OCI-LY1 (cell line): ENCODE results near the gene FBN2.

ENCODE experiments used
- H2AFZ ChIP-seq: fragments of 200-600 bp; sonication (generic), shearing (Covaris generic); 2 replicates; pipeline ENCODE4 v1.6.0; 2014; ENCODE audit warnings: antibody characterized with exemption, mild to moderate bottlenecking, low read length
- H3F3A ChIP-seq: fragments of 200-600 bp; sonication (generic), shearing (Covaris generic); 2 replicates; pipeline ENCODE4 v1.6.0; 2014; ENCODE audit warnings: mild to moderate bottlenecking, antibody characterized with exemption, low read length, moderate library complexity; ENCODE audit not compliant: insufficient read depth
- H3K27ac ChIP-seq: fragments of 200-600 bp; sonication (generic); 2 replicates; pipeline ENCODE4 v1.5.1; 2014; ENCODE audit warnings: low read length, mixed run types, mild to moderate bottlenecking, low read depth; ENCODE audit not compliant: poor library complexity, severe bottlenecking
- H3K27me3 ChIP-seq: fragments of 200-600 bp; sonication (generic); 2 replicates; pipeline ENCODE4 v1.6.0; 2014; ENCODE audit warnings: antibody characterized with exemption, mild to moderate bottlenecking, low read length, moderate library complexity; ENCODE audit not compliant: insufficient read depth
- H3K36me3 ChIP-seq: fragments of 200-600 bp; sonication (generic); 2 replicates; pipeline ENCODE4 v1.6.1; 2014; ENCODE audit warnings: mild to moderate bottlenecking, antibody characterized with exemption, low read length, moderate library complexity, mixed read lengths; ENCODE audit not compliant: insufficient read depth
- H3K4me1 ChIP-seq: fragments of 200-600 bp; sonication (generic); 2 replicates; pipeline ENCODE4 v1.5.1; 2014; ENCODE audit warnings: mild to moderate bottlenecking, low read length, moderate library complexity; ENCODE audit not compliant: insufficient read depth, severe bottlenecking
- H3K4me2 ChIP-seq: fragments of 200-600 bp; sonication (generic), shearing (Covaris generic); 2 replicates; pipeline ENCODE4 v1.6.1; 2014; ENCODE audit warnings: low read length
- H3K4me3 ChIP-seq: fragments of 200-600 bp; sonication (generic); 2 replicates; pipeline ENCODE4 v1.5.1; 2014; ENCODE audit warnings: low read length, low read depth, mild to moderate bottlenecking, mixed read lengths; ENCODE audit not compliant: poor library complexity, severe bottlenecking
- H3K79me2 ChIP-seq: fragments of 200-600 bp; shearing (Covaris generic); 2 replicates; pipeline ENCODE4 v1.6.1; 2016; ENCODE audit warnings: mixed run types, low read length, mixed read lengths; ENCODE audit not compliant: insufficient read depth
- H3K9ac ChIP-seq: fragments of 200-600 bp; sonication (generic), shearing (Covaris generic); 2 replicates; pipeline ENCODE4 v1.6.1; 2014; ENCODE audit warnings: mild to moderate bottlenecking, low read length, mixed read lengths
- H3K9me2 ChIP-seq: fragments of 200-600 bp; sonication (generic), shearing (Covaris generic); 2 replicates; pipeline ENCODE4 v1.6.1; 2014; ENCODE audit warnings: low read depth, mild to moderate bottlenecking, low read length, mixed read lengths
- H3K9me3 ChIP-seq: fragments of 200-600 bp; shearing (Covaris generic); 2 replicates; pipeline ENCODE4 v1.6.1; 2014; ENCODE audit warnings: low read length, mixed read lengths
- H4K20me1 ChIP-seq: fragments of 200-600 bp; sonication (generic), shearing (Covaris generic); 2 replicates; pipeline ENCODE4 v1.6.0; 2016; ENCODE audit warnings: mild to moderate bottlenecking, low read length; ENCODE audit not compliant: insufficient read depth
- CTCF ChIP-seq: fragments of 200-600 bp; sonication (generic), shearing (Covaris generic); IDR thresholded peaks from 2 replicates; pipeline ENCODE4 v1.5.1; 2017; ENCODE audit warnings: mild to moderate bottlenecking, antibody characterized with exemption, low read length, moderate library complexity, mixed read lengths
- EZH2 ChIP-seq: fragments of 200-600 bp; sonication (generic), shearing (Covaris generic); IDR thresholded peaks from 2 replicates; pipeline ENCODE4 v1.8.0; 2017; ENCODE audit warnings: borderline replicate concordance, mixed run types, mild to moderate bottlenecking, antibody characterized with exemption, low read length, moderate library complexity, mixed read lengths

Gene FBN2

GRCh38 chr5:128259607-128260021 lies 278.4 kb downstream of the FBN2 start:
- Histone ChIP-seq H3K9me2 (no peaks in the 10 kb centered on the region), H3F3A (no peaks in the 10 kb centered on the region), H3K36me3 (no peaks in the 10 kb centered on the region; the same call in 1 of the 2 replicates), H3K4me3 (no peak overlapping the region), H3K9me3 (0 out of 2 replicates have a peak, but pooled peaks cover 3% of the 10 kb centered on the region), H3K27ac (no peak overlapping the region), H3K79me2 (no peaks in the 10 kb centered on the region), H3K4me1 (no peaks in the 10 kb centered on the region), H4K20me1 (no peaks in the 10 kb centered on the region), H3K27me3 (no peaks in the 10 kb centered on the region), H3K9ac (no peak overlapping the region), H3K4me2 (no peak overlapping the region), H2AFZ (no peak overlapping the region)
- TF ChIP-seq EZH2 (no peak), CTCF (no peak)

- no peaks in the 10 kb centered on the region for H4K20me1 ChIP-seq
- H3K27me3 ChIP-seq = no peaks in the 10 kb centered on the region
- no peaks in the 10 kb centered on the region for H3K79me2 ChIP-seq
- H2AFZ ChIP-seq = no peak overlapping the region
- H3K36me3 ChIP-seq = no peaks in the 10 kb centered on the region; the same call in 1 of the 2 replicates
- H3F3A ChIP-seq = no peaks in the 10 kb centered on the region
- no peak overlapping the region for H3K9ac ChIP-seq
- H3K4me2 ChIP-seq = no peak overlapping the region
- H3K9me3 ChIP-seq = 0 out of 2 replicates have a peak, but pooled peaks cover 3% of the 10 kb centered on the region
- TF ChIP-seq CTCF (no peak), EZH2 (no peak)
- H3K4me3 ChIP-seq = no peak overlapping the region
- H3K4me1 ChIP-seq = no peaks in the 10 kb centered on the region
- H3K27ac ChIP-seq = no peak overlapping the region
- H3K9me2 ChIP-seq = no peaks in the 10 kb centered on the region
Measured at GRCh38 chr5:128258372-128258771, 279.7 kb downstream of the FBN2 start.

- no peak overlapping the region for H3K27ac ChIP-seq
- H3K79me2 ChIP-seq = no peaks in the 10 kb centered on the region
- H3K4me2 ChIP-seq = no peak overlapping the region
- no peak overlapping the region for H3K9ac ChIP-seq
- H2AFZ ChIP-seq = no peak overlapping the region
- 0 out of 2 replicates have a peak, but pooled peaks cover 3% of the 10 kb centered on the region for H3K9me3 ChIP-seq
- no peaks in the 10 kb centered on the region for H3K9me2 ChIP-seq
- no peak overlapping the region for H3K4me3 ChIP-seq
- no peaks in the 10 kb centered on the region for H4K20me1 ChIP-seq
- no peaks in the 10 kb centered on the region for H3K4me1 ChIP-seq
- no peaks in the 10 kb centered on the region for H3F3A ChIP-seq
- TF ChIP-seq CTCF (no peak), EZH2 (no peak)
- H3K36me3 ChIP-seq = no peaks in the 10 kb centered on the region; the same call in 1 of the 2 replicates
- no peaks in the 10 kb centered on the region for H3K27me3 ChIP-seq
Measured at GRCh38 chr5:128257076-128257475, 281.0 kb downstream of the FBN2 start.
